CD14-positive monocyte (primary cell): ENCODE data around the gene MYZAP. TPM values are rescaled to one million over a fixed set of nuclear protein-coding genes. Genes with fewer than 3 reads are reported as not detected.

Source experiments
- DNase-seq, 3 donors: peaks; one replicate each; pipeline ENCODE4 v3.0.0-alpha.2; 2011 to 2022
- H2AFZ ChIP-seq: 2 replicates; pipeline ENCODE4 v1.6.0; 2012; ENCODE audit warnings: mild to moderate bottlenecking, low read depth, low read length, inconsistent platforms; ENCODE audit not compliant: insufficient read depth, poor library complexity, severe bottlenecking
- H3K27ac ChIP-seq, 2 donors: 1 replicate in 1 of 2; 2 replicates in 1 of 2; pipeline ENCODE4 v1.5.1; 2012 to 2013; ENCODE audit warnings: low read length in 2 of 2, control low read depth in 1 of 2, inconsistent platforms in 1 of 2, low read depth in 1 of 2, mild to moderate bottlenecking in 1 of 2
- H3K27me3 ChIP-seq, 2 donors: one replicate each; pipeline versions ENCODE4 v1.6.0 to v1.6.1; 2011 to 2013; ENCODE audit warnings: low read length in 2 of 2; ENCODE audit not compliant: control insufficient read depth in 2 of 2, insufficient read depth in 2 of 2
- H3K36me3 ChIP-seq, 2 donors: replicated peaks in 1 of 2; 1 replicate in 1 of 2; 2 replicates in 1 of 2; pipeline versions ENCODE4 v1.5.1 to v1.6.1; 2012 to 2013; ENCODE audit warnings: low read length in 2 of 2, control low read depth in 1 of 2, inconsistent platforms in 1 of 2, mild to moderate bottlenecking in 1 of 2; ENCODE audit not compliant: insufficient read depth in 2 of 2, control insufficient read depth in 1 of 2
- H3K4me1 ChIP-seq, 2 donors: 1 replicate in 1 of 2; 2 replicates in 1 of 2; pipeline versions ENCODE4 v1.5.1 to v1.6.1; 2012 to 2013; ENCODE audit warnings: low read length in 2 of 2, control low read depth in 1 of 2, inconsistent platforms in 1 of 2, mild to moderate bottlenecking in 1 of 2, moderate library complexity in 1 of 2; ENCODE audit not compliant: insufficient read depth in 2 of 2, control insufficient read depth in 1 of 2
- H3K4me2 ChIP-seq: replicated peaks from 2 replicates; pipeline ENCODE3; 2012; ENCODE audit warnings: low read length, moderate library complexity, mild to moderate bottlenecking; ENCODE audit not compliant: poor library complexity, severe bottlenecking; ENCODE audit errors: extremely low read depth
- H3K4me3 ChIP-seq, 3 experiments: fragments of 200-600 bp in 1 of 3; sonication (generic) in 1 of 3; replicated peaks in 1 of 3; 1 replicate in 2 of 3; 2 replicates in 1 of 3; pipeline ENCODE4 v1.5.1; 2011 to 2013; ENCODE audit warnings: low read length in 3 of 3, mild to moderate bottlenecking in 3 of 3, control low read depth in 2 of 3, low read depth in 2 of 3, inconsistent platforms in 1 of 3, moderate library complexity in 1 of 3
- H3K79me2 ChIP-seq: 2 replicates; pipeline ENCODE4 v1.6.0; 2012; ENCODE audit warnings: mild to moderate bottlenecking, control low read depth, inconsistent platforms, low read length, moderate library complexity; ENCODE audit not compliant: insufficient read depth
- H3K9ac ChIP-seq: 2 replicates; pipeline ENCODE4 v1.6.0; 2017; ENCODE audit warnings: low read length, mild to moderate bottlenecking; ENCODE audit not compliant: insufficient read depth, poor library complexity, severe bottlenecking
- H3K9me3 ChIP-seq, 2 donors: replicated peaks in 1 of 2; 1 replicate in 1 of 2; 2 replicates in 1 of 2; pipeline versions ENCODE4 v1.5.1 to v1.6.1; 2012 to 2013; ENCODE audit warnings: low read length in 2 of 2, control low read depth in 1 of 2; ENCODE audit not compliant: control insufficient read depth in 1 of 2, insufficient read depth in 1 of 2
- H4K20me1 ChIP-seq: 2 replicates; pipeline ENCODE4 v1.6.0; 2012; ENCODE audit warnings: mild to moderate bottlenecking, low read length, control low read depth, moderate library complexity; ENCODE audit not compliant: insufficient read depth
- H3K27ac Mint-ChIP-seq, 7 donors: one replicate each; pipeline ENCODE4 v1.8.0; 2020; ENCODE audit warnings: mild to moderate bottlenecking in 7 of 7, mixed read lengths in 7 of 7, moderate library complexity in 6 of 7, inconsistent platforms in 2 of 7
- H3K27me3 Mint-ChIP-seq, 3 donors: one replicate each; pipeline ENCODE4 v1.8.0; 2021 to 2022; ENCODE audit warnings: low read depth in 3 of 3, mild to moderate bottlenecking in 3 of 3, mixed read lengths in 3 of 3, moderate library complexity in 3 of 3, inconsistent platforms in 1 of 3
- H3K36me3 Mint-ChIP-seq, 2 donors: one replicate each; pipeline ENCODE4 v1.8.0; 2020; ENCODE audit warnings: mixed read lengths in 2 of 2, inconsistent platforms in 1 of 2, mild to moderate bottlenecking in 1 of 2
- H3K4me1 Mint-ChIP-seq: one replicate; pipeline ENCODE4 v1.8.0; 2020; ENCODE audit warnings: mild to moderate bottlenecking, mixed read lengths
- H3K4me3 Mint-ChIP-seq, 2 donors: one replicate each; pipeline ENCODE4 v1.8.0; 2020; ENCODE audit warnings: mild to moderate bottlenecking in 2 of 2, mixed read lengths in 2 of 2, moderate library complexity in 1 of 2
- H3K9me3 Mint-ChIP-seq, 7 donors: one replicate each; pipeline ENCODE4 v1.8.0; 2020 to 2022; ENCODE audit warnings: mixed read lengths in 7 of 7, mild to moderate bottlenecking in 6 of 7, moderate library complexity in 6 of 7, inconsistent platforms in 2 of 7
- WGBS: methylation state at CpG from one replicate; pipeline ENCODE4 v1.1.5; 2013; ENCODE audit warnings: missing lambda C conversion rate; ENCODE audit not compliant: insufficient coverage; 5-methylcytosine and 5-hydroxymethylcytosine counted together
- intact Hi-C, 2 donors: fragments of 100-400 bp; cut with micrococcal nuclease; formaldehyde crosslinking; loops; one replicate each; pipeline versions ENCODE4 v1.15.0 to v1.15.1; 2023
- polyA plus RNA-seq, 3 donors: library from polyadenylated mRNA; depleted of rRNA in 1 of 3; unstranded in 2 of 3; stranded (reverse) in 1 of 3; fragments of 300-500 nt in 2 of 3; fragments of >200 nt in 1 of 3; fragmentation: Illumina TruSeq in 2 of 3; gene quantifications; 1 replicate in 2 of 3; 2 replicates in 1 of 3; pipeline ENCODE4 v1.2.3, GENCODE V29; 2012 to 2021
- TF ChIP-seq, protein P1 (sequence below): fragments of 200-600 bp; IDR thresholded peaks from one replicate; pipeline ENCODE4 v1.8.0; 2022; ENCODE audit warnings: antibody characterized with exemption, mild to moderate bottlenecking

The MYZAP gene
- polyA plus RNA-seq, 3 donors = 0.12 to 0.13 TPM; not detected in 1

DNA sequence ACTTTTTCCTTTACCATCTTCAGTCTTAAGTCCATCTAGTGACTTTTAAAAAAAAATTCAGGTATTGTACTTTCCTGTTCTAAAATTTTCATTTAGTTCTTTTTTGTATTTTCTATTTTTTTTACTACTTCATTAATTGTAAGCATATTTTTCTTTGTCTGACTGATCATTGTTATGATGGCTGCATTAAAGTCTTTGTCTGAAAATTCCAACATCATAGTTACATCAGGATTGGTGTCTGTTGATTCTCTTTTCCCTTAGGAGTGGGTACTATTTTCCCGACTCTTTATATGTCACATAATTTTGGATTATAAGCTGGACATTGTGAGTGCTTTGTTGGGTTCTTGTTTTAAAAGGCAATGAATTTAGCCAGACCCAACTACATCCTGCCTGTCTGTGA lies 79.9 kb downstream of the MYZAP start:
- no peak overlapping the region for H3K4me3 Mint-ChIP-seq
- Histone ChIP-seq H3K4me3 (no peak overlapping the region), H3K4me1 (no peaks in the 10 kb centered on the region), H3K36me3 (no peaks in the 10 kb centered on the region), H2AFZ (no peak overlapping the region), H4K20me1 (no peaks in the 10 kb centered on the region), H3K79me2 (no peaks in the 10 kb centered on the region), H3K9me3 (no peaks in the 10 kb centered on the region), H3K27ac (no peak overlapping the region), H3K4me2 (no peak overlapping the region), H3K27me3 (no peaks in the 10 kb centered on the region), H3K9ac (no peak overlapping the region)
- H3K27ac Mint-ChIP-seq = no peak overlapping the region
- no peak for DNase-seq
- no CpG with 5 or more reads among the region's 1 CpG for WGBS
- H3K9me3 Mint-ChIP-seq = peaks cover 0 to 1% (median 0%) of the 10 kb centered on the region in 7 donors
- H3K27me3 Mint-ChIP-seq = peaks cover 3 to 13% (median 9%) of the 10 kb centered on the region in 3 donors
- H3K36me3 Mint-ChIP-seq = no peaks in the 10 kb centered on the region
- TF ChIP-seq, protein P1, sequence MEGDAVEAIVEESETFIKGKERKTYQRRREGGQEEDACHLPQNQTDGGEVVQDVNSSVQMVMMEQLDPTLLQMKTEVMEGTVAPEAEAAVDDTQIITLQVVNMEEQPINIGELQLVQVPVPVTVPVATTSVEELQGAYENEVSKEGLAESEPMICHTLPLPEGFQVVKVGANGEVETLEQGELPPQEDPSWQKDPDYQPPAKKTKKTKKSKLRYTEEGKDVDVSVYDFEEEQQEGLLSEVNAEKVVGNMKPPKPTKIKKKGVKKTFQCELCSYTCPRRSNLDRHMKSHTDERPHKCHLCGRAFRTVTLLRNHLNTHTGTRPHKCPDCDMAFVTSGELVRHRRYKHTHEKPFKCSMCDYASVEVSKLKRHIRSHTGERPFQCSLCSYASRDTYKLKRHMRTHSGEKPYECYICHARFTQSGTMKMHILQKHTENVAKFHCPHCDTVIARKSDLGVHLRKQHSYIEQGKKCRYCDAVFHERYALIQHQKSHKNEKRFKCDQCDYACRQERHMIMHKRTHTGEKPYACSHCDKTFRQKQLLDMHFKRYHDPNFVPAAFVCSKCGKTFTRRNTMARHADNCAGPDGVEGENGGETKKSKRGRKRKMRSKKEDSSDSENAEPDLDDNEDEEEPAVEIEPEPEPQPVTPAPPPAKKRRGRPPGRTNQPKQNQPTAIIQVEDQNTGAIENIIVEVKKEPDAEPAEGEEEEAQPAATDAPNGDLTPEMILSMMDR = no peak
- intact Hi-C loops = no loop called here
- no peaks in the 10 kb centered on the region for H3K4me1 Mint-ChIP-seq

- Mint-ChIP-seq H3K36me3 (no peaks in the 10 kb centered on the region), H3K4me1 (peaks cover 3% of the 10 kb centered on the region), H3K4me3 (no peak overlapping the region), H3K27me3 (peaks cover 3 to 9% (median 6%) of the 10 kb centered on the region in 3 donors), H3K27ac (no peak overlapping the region), H3K9me3 (no peaks in the 10 kb centered on the region)
- Histone ChIP-seq H4K20me1 (no peaks in the 10 kb centered on the region), H3K27ac (no peak overlapping the region), H2AFZ (no peak overlapping the region), H3K4me3 (no peak overlapping the region), H3K79me2 (no peaks in the 10 kb centered on the region), H3K9ac (no peak overlapping the region), H3K36me3 (no peaks in the 10 kb centered on the region), H3K4me2 (no peak overlapping the region), H3K27me3 (no peaks in the 10 kb centered on the region), H3K4me1 (no peaks in the 10 kb centered on the region), H3K9me3 (no peaks in the 10 kb centered on the region)
- intact Hi-C loops = no loop called here
- TF ChIP-seq, protein P1 = no peak
- DNase-seq = no peak
- 94% methylated on average over 7 of the region's 9 CpGs for WGBS
Measured at GRCh38 chr15:57675481-57676181, 83.9 kb downstream of the MYZAP start.
